ENCODE results near the gene HPSE2. TPM values are rescaled to one million over a fixed set of nuclear protein-coding genes. Genes with fewer than 3 reads are reported as not detected.

The HPSE2 gene
- polyA plus RNA-seq, 1 experiment: not detected

DNA sequence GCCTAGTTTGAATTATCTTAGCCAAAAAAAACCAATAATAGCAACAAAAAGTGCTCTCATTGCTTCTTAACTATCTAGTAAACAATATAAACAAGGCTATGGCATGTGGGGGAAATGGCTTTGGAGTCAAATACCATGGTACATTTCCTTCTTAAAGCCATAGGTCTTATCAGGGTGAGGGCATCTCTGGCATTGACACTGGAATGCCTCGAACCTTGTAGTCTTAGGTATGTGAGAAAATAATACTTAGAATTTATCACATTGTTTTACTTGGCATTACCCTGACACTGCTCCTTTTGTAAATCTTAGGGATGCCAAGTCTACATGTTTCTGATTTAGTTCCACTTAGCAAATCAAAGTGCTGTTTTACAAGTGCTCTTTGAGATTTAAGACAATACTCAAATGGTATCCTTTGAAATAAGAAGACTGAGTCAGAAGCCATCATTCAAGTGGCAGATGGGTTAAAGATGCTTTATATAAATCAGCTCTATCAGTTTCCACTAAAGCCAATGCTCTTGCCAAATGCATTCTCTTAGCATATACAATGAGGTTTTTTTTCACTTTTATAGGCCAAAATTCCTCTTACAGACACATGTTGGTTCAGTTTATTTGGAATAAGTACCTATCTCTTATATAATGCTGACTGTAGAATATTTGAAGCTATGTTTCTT lies 155.2 kb downstream of the HPSE2 start:
- TF ChIP-seq, protein P1, sequence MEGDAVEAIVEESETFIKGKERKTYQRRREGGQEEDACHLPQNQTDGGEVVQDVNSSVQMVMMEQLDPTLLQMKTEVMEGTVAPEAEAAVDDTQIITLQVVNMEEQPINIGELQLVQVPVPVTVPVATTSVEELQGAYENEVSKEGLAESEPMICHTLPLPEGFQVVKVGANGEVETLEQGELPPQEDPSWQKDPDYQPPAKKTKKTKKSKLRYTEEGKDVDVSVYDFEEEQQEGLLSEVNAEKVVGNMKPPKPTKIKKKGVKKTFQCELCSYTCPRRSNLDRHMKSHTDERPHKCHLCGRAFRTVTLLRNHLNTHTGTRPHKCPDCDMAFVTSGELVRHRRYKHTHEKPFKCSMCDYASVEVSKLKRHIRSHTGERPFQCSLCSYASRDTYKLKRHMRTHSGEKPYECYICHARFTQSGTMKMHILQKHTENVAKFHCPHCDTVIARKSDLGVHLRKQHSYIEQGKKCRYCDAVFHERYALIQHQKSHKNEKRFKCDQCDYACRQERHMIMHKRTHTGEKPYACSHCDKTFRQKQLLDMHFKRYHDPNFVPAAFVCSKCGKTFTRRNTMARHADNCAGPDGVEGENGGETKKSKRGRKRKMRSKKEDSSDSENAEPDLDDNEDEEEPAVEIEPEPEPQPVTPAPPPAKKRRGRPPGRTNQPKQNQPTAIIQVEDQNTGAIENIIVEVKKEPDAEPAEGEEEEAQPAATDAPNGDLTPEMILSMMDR (IDR thresholded peaks at IDR 0.05; ENCODE audit: insufficient read depth, low read depth, low read length): no peak
- Histone ChIP-seq H3K27me3 (ENCODE audit: control insufficient read depth, insufficient read depth, low read length) (no peaks in the 10 kb centered on the region), H3K36me3 (ENCODE audit: control insufficient read depth, insufficient read depth, low read length) (no peaks in the 10 kb centered on the region), H3K4me3 (ENCODE audit: low read depth, low read length) (no peak overlapping the region)
- ChIA-PET POLR2A (no interaction called here), CTCF (no interaction called here)
- no peak for DNase-seq (ENCODE audit: low read depth)

DNA sequence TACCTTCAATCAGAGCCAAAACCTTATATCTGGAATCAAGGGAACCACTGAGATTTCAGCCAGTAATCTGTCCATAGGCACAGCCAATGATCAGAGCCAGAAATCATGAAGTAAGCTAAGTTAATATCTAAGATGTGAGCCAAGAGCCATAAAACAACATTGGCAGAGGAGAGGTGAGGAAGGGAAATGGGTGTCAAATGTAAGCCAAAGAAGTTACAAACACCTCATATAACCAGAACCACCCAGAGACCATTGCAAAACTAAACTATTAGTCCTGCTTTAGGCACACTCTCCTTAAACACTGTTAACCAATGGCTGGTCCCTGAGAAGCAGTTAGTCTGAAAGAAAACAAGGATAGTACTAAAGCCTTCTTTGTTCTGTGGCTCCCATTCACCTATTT lies 173.1 kb downstream of the HPSE2 start:
- H3K4me3 ChIP-seq (ENCODE audit: low read depth, low read length): no peak overlapping the region
- no peaks in the 10 kb centered on the region for H3K36me3 ChIP-seq (ENCODE audit: control insufficient read depth, insufficient read depth, low read length)
- no peaks in the 10 kb centered on the region for H3K27me3 ChIP-seq (ENCODE audit: control insufficient read depth, insufficient read depth, low read length)
- POLR2A ChIA-PET: no interaction called here
- TF ChIP-seq, protein P1 (IDR thresholded peaks at IDR 0.05; ENCODE audit: insufficient read depth, low read depth, low read length): no peak
- no peak for DNase-seq (ENCODE audit: low read depth)
- CTCF ChIA-PET: no interaction called here

DNA sequence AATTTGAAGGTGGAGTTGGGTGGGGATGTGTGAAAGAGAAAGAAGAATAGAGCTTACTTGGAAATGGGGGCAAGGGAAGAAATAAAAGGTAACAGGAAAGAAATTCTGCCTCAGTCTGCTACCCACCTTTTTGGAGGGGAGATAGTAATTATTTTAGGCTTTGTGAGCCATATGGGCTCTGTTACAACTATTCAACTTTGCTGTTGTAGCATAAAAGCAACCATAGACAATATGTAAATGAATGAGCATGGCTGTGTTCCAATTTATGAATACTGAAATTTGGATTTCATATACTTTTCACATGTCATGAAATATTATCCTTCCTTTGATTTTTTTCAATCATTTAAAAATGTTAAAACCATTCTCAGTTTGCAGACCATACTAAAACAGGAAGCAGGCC lies 176.9 kb downstream of the HPSE2 start:
- TF ChIP-seq, protein P1 (IDR thresholded peaks at IDR 0.05; ENCODE audit: insufficient read depth, low read depth, low read length): no peak
- no peaks in the 10 kb centered on the region for H3K36me3 ChIP-seq (ENCODE audit: control insufficient read depth, insufficient read depth, low read length)
- no peak overlapping the region for H3K4me3 ChIP-seq (ENCODE audit: low read depth, low read length)
- ChIA-PET CTCF (interaction anchor here (0.8 kb wide), 1 partner anchor 17 kb away, joined by 3 read pairs; no protein-coding TSS in a partner anchor), POLR2A (no interaction called here)
- no peaks in the 10 kb centered on the region for H3K27me3 ChIP-seq (ENCODE audit: control insufficient read depth, insufficient read depth, low read length)
- no peak for DNase-seq (ENCODE audit: low read depth)

DNA sequence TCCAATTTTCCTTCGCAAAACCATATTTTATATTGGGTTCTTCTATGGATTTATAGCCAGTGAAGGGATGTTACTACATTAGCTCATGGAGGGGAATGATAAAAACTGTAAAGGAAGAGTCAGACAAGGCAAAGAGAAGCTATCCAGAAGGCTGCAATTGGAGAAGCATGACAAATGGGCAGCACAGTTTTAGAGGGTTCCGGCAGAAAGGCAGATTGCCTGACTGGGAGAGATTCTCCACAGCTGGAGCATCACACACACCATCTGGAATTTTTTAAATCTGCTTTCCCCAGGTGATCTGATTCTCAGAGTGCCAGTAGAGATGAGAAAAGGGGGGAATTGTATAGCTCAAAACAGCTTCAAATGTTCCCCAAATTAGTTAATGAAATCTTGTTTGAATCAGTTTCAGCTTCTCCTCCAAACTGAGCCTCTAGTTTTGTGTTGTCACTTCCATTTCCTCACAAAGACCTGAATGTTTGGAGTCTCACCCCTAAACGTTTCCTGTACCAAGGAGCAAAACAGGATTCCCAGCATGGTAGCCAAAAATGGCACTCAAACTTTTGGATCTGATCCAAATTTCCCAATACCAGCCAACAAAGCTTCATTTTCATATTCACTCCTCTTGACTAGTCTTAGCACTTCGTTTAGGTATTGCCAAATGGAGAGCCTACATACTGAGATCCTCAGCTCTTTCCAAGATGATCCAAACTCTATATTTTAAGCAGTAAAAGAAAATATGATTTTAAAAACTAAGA lies 177.5 kb downstream of the HPSE2 start:
- Histone ChIP-seq H3K36me3 (ENCODE audit: control insufficient read depth, insufficient read depth, low read length) (no peaks in the 10 kb centered on the region), H3K27me3 (ENCODE audit: control insufficient read depth, insufficient read depth, low read length) (no peaks in the 10 kb centered on the region), H3K4me3 (ENCODE audit: low read depth, low read length) (no peak overlapping the region)
- TF ChIP-seq, protein P1 (IDR thresholded peaks at IDR 0.05; ENCODE audit: insufficient read depth, low read depth, low read length): no peak
- no peak for DNase-seq (ENCODE audit: low read depth)
- ChIA-PET POLR2A (no interaction called here), CTCF (interaction anchor here (0.8 to 1.0 kb wide), 2 partner anchors 15 to 16 kb away, joined by 3 read pairs; no protein-coding TSS in a partner anchor)

DNA sequence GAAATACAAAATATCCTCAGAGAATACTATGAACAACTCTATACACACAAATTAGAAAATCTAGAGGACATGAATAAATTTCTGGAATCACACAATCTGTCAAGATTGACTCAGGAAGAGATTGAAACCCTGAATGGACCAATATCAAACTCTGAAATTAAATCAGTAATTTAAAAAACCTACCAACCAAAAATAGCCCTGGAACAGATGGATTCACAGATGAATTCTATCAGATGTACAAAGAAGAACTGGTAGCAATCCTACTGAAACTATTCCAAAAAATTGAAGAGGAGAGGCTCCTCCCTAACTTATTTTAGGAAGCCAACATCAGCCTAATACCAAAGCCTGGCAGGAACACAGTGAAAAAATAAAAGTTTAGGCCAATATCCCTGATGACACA lies 190.0 kb downstream of the HPSE2 start:
- no peak for DNase-seq (ENCODE audit: low read depth)
- TF ChIP-seq, protein P1 (IDR thresholded peaks at IDR 0.05; ENCODE audit: insufficient read depth, low read depth, low read length): no peak
- no peak overlapping the region for H3K4me3 ChIP-seq (ENCODE audit: low read depth, low read length)
- H3K27me3 ChIP-seq (ENCODE audit: control insufficient read depth, insufficient read depth, low read length): no peaks in the 10 kb centered on the region
- ChIA-PET POLR2A (no interaction called here), CTCF (no interaction called here)
- H3K36me3 ChIP-seq (ENCODE audit: control insufficient read depth, insufficient read depth, low read length): no peaks in the 10 kb centered on the region

All from BJ (cell line).